HFFc6 (cell line): Measurements from ENCODE around the gene LAD1. TPM values are rescaled to one million over a fixed set of nuclear protein-coding genes. Genes with fewer than 3 reads are reported as not detected.

Experiments used
- DNase-seq: peaks from one replicate; pipeline ENCODE4 v3.0.0-alpha.2; 2018
- H3K27ac Mint-ChIP-seq: 2 replicates; pipeline ENCODE4 v1.8.0; 2020; ENCODE audit warnings: mild to moderate bottlenecking, mixed read lengths
- H3K27me3 Mint-ChIP-seq: 2 replicates; pipeline ENCODE4 v1.8.0; 2021; ENCODE audit warnings: mild to moderate bottlenecking, moderate library complexity, mixed read lengths; ENCODE audit not compliant: insufficient read depth
- H3K36me3 Mint-ChIP-seq: 2 replicates; pipeline ENCODE4 v1.8.0; 2021; ENCODE audit warnings: low read depth, mixed read lengths
- H3K4me1 Mint-ChIP-seq: 2 replicates; pipeline ENCODE4 v1.8.0; 2020; ENCODE audit warnings: low read depth, mixed read lengths
- H3K4me3 Mint-ChIP-seq: 2 replicates; pipeline ENCODE4 v1.8.0; 2020; ENCODE audit warnings: mild to moderate bottlenecking, moderate library complexity, mixed read lengths
- H3K9me3 Mint-ChIP-seq: 2 replicates; pipeline ENCODE4 v1.8.0; 2020; ENCODE audit warnings: mild to moderate bottlenecking, mixed read lengths
- CTCF ChIP-seq: fragments of 200-600 bp; sonication (generic); IDR thresholded peaks from 2 replicates; pipeline ENCODE4 v1.5.0; 2021; ENCODE audit warnings: antibody characterized with exemption, mild to moderate bottlenecking
- total RNA-seq, 6 experiments: library from RNA; stranded (reverse); fragmentation: NEBNext Ultra II Directional; extraction: Animal tissue kit (Norgen Biotek cat#: 25700); gene quantifications; 2 replicates in 1 of 6; 3 replicates in 5 of 6; pipeline ENCODE4 v1.2.3, GENCODE V29; 2021

Gene LAD1
- total RNA-seq, 6 experiments from 2014 or later: not detected

- no peak for TF ChIP-seq CTCF
- H3K4me3 Mint-ChIP-seq: no peak overlapping the region
- peaks cover 52% of the 10 kb centered on the region for H3K27me3 Mint-ChIP-seq
- H3K36me3 Mint-ChIP-seq: no peaks in the 10 kb centered on the region
- H3K4me1 Mint-ChIP-seq: peaks cover 8% of the 10 kb centered on the region; the same call in 1 of the 2 replicates
- DNase-seq: no peak
- no peaks in the 10 kb centered on the region for H3K9me3 Mint-ChIP-seq
- no peak overlapping the region for H3K27ac Mint-ChIP-seq
Observed at GRCh38 chr1:201374364-201374763, 24.8 kb downstream of the LAD1 start.

- Mint-ChIP-seq H3K27ac (no peak overlapping the region), H3K4me1 (peaks cover 8% of the 10 kb centered on the region; the same call in 1 of the 2 replicates), H3K4me3 (no peak overlapping the region), H3K27me3 (peaks cover 76% of the 10 kb centered on the region), H3K9me3 (no peaks in the 10 kb centered on the region), H3K36me3 (no peaks in the 10 kb centered on the region)
- no peak for TF ChIP-seq CTCF
- DNase-seq: no peak
Observed at GRCh38 chr1:201371792-201372191, 27.3 kb downstream of the LAD1 start.

DNA sequence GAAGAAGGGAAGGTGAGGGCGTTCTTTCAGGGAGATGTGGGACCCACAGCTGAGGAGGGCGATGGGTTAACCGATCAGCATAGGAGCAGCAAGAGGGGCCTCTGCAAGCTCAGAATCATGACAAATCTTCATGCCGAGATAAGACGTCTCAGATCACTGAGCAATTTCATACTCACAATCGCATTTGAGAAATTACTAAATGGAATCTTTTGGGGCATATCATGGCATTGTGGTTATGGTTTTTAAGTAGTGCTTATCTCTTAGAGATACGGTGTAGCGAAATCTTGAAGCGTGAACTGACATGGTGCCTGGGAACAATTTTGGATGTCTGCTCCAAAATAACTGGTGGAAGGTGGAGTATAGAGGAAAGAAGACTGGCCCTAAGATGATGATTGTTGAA is 27.8 kb downstream of the LAD1 start:
- Mint-ChIP-seq H3K9me3 (no peaks in the 10 kb centered on the region), H3K4me3 (no peak overlapping the region), H3K27me3 (peaks cover 81% of the 10 kb centered on the region), H3K36me3 (no peaks in the 10 kb centered on the region), H3K4me1 (peaks cover 5% of the 10 kb centered on the region; the same call in 1 of the 2 replicates), H3K27ac (no peak overlapping the region)
- no peak for TF ChIP-seq CTCF
- DNase-seq: no peak

- no peak overlapping the region for H3K4me3 Mint-ChIP-seq
- DNase-seq: no peak
- H3K9me3 Mint-ChIP-seq: no peaks in the 10 kb centered on the region
- no peak overlapping the region for H3K27ac Mint-ChIP-seq
- H3K4me1 Mint-ChIP-seq: no peaks in the 10 kb centered on the region
- H3K36me3 Mint-ChIP-seq: no peaks in the 10 kb centered on the region
- no peak for TF ChIP-seq CTCF
- H3K27me3 Mint-ChIP-seq: peaks cover 89% of the 10 kb centered on the region
Observed at GRCh38 chr1:201370500-201370899, 28.6 kb downstream of the LAD1 start.

DNA sequence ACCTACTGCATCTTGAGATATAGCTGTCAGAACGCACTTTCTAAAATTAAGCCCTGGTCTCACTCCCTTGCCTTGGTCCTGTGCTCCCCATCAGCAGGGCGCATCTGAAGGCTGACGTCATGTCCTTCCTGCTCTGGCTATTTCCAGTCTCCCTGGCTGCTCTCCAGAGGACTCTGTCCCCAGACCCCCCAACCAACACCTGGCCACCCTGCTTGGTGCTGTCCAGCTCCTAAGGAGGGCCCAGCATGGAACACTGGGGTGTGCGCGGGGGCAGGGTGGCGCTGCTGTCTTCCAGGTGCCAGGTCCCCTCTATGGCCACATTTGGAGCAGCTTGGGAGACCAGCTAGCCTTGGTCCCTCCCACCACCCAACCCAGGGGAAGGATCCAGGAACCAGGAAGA is 29.9 kb downstream of the LAD1 start:
- Mint-ChIP-seq H3K27me3 (peaks cover 79% of the 10 kb centered on the region), H3K4me3 (no peak overlapping the region), H3K9me3 (no peaks in the 10 kb centered on the region), H3K27ac (no peak overlapping the region), H3K36me3 (no peaks in the 10 kb centered on the region), H3K4me1 (no peaks in the 10 kb centered on the region)
- no peak for TF ChIP-seq CTCF
- DNase-seq: no peak

GRCh38 chr1:201366696-201367095 is 32.4 kb downstream of the LAD1 start:
- no peak overlapping the region for H3K27ac Mint-ChIP-seq
- H3K27me3 Mint-ChIP-seq: peaks cover 67% of the 10 kb centered on the region
- H3K9me3 Mint-ChIP-seq: no peaks in the 10 kb centered on the region
- no peaks in the 10 kb centered on the region for H3K4me1 Mint-ChIP-seq
- no peak for TF ChIP-seq CTCF
- DNase-seq: no peak
- H3K4me3 Mint-ChIP-seq: no peak overlapping the region
- no peaks in the 10 kb centered on the region for H3K36me3 Mint-ChIP-seq
